Amniotic epithelial cell (primary cell): Measurements from ENCODE around the gene C12orf57.

Experiments used
- DNase-seq: peaks from one replicate; pipeline ENCODE4 v3.0.0-alpha.2; 2010; ENCODE audit warnings: low read depth

Gene C12orf57

GRCh38 chr12:6953442-6954315 lies 9.9 kb downstream of the C12orf57 start:
- DNase-seq, result no peak

- DNase-seq, result no peak
Observed at GRCh38 chr12:6954316-6955107, 10.7 kb downstream of the C12orf57 start.

DNA sequence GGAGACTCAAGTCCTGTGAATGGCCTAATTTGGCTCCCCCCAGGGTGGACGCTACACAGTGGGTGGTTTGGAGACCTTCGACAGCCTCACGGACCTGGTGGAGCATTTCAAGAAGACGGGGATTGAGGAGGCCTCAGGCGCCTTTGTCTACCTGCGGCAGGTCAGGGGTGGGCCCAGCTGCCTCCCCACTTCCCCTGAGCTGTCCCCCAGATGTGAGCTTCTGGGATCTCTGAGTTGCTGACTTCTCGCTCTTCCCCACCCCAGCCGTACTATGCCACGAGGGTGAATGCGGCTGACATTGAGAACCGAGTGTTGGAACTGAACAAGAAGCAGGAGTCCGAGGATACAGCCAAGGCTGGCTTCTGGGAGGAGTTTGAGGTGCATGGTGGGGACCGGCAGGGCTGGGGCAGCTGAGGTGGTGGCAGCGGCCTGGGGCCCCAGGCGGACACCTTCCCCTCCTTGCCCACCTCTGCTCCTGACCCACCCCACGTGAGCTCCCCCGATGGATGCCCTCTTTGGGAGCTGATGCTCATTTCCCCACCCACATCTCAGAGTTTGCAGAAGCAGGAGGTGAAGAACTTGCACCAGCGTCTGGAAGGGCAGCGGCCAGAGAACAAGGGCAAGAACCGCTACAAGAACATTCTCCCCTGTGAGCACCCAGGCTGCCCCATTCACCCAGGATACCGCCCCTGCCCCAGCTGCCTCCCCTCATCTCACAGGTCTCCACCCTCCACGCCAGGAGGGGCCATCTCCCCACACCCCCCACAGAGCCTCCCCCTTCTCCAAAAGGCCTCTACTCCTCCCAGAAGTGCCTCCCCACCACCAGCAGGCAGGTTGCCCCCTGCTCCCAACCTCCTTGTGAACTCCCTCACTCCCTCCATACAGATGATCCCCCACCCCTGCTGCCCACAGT lies 11.5 kb downstream of the C12orf57 start:
- no peak for DNase-seq

DNA sequence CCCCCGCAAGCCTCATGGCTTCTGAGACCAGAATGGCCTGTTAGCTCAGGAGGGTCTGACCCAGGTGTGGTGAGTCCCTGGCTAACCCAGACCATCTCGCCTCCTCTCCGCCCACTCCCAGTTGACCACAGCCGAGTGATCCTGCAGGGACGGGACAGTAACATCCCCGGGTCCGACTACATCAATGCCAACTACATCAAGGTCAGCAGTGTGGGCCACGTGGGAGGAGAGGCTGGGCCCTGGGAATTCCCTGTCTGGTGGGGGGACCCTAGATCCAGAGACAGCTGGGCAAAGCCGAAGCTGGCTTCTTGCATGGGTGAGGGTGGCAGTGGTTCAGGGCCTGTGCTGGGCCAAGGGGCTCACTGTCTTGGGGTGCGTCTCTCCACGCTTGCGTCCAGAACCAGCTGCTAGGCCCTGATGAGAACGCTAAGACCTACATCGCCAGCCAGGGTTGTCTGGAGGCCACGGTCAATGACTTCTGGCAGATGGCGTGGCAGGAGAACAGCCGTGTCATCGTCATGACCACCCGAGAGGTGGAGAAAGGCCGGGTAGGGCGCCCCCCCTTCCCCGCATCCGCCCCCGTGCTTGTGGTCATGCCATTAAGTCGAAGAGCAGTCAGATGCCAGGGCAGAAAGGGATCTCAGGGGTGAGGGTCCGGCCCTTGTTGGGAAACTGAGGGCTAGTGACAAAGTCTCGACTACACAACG lies 12.4 kb downstream of the C12orf57 start:
- no peak for DNase-seq

GRCh38 chr12:6957151-6957701 lies 13.4 kb downstream of the C12orf57 start:
- no peak for DNase-seq

DNA sequence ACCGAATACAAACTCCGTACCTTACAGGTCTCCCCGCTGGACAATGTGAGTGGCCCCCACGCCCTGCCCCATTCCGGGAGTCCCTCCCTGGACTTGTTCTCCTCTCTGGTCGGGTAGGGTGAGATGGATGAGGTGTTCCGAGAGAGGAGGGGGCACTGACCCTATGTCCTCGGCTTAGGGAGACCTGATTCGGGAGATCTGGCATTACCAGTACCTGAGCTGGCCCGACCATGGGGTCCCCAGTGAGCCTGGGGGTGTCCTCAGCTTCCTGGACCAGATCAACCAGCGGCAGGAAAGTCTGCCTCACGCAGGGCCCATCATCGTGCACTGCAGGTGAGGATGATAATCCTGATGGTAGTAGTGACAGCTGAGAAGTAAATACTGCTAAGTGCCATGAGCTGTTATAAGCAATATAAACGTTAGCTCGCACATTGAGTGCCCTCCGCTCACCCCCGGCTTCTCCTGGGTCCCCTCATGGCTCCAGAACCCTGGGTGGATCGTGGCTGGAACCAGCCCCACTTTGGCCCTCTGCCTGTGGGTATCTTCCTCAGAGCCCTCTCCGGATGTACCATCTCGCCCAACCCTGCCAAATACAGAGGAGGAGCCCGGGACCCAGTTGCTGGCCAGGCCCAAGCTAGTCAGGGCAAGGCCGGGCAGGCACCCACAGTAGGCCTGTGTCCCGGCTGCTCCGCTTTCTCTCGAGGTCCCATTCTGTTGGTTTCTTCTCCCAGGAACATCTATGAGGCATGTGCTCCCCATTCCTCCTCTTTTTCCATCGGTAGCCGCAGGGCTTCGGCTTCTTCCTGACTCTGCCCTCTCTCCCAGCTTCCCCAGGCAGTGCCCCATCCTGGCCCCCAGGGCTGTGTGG lies 14.2 kb downstream of the C12orf57 start:
- no peak for DNase-seq

- DNase-seq, result no peak
Observed at GRCh38 chr12:6958609-6959057, 14.8 kb downstream of the C12orf57 start.

DNA sequence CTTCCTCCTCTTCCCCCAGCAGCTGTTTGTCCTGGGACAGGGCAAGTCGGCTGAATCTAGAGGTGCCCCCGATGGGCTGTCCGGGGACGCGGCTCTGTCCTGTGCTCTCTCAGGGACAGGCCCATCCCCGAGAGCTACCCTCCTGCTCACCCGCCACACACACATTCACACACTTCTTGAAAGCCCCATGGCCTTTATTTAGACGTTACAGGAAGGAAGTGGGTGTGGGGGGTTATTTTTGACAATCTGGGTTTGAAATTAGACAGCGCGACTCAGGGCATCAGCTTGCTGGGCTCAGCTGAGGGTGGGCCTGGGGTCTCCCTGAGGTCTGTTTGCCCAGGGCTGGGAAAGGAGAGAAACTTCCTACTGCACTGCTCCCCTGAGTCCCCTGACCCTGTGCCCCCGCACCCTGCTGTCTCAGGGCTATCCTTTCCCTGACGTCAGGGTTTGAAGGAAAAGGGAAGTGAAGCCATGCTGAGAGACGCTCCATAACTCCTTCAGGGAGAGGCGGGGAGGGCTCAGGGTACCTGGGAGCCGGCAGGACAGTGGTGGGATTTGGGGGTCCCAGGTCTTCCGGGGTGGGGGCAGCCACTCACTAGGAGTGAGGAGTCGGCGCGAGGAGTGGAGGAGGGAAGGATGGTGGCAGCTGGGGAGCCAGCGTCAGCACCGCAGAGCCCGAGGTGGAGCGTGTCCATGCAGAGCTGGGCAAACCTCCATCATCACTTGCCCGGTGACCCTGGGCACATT lies 15.4 kb downstream of the C12orf57 start:
- DNase-seq, result no peak

- no peak for DNase-seq
Observed at GRCh38 chr12:6959805-6960592, 16.2 kb downstream of the C12orf57 start.

- peak; percentile 47 for DNase-seq
Observed at GRCh38 chr12:6960593-6961277, 16.9 kb downstream of the C12orf57 start.

DNA sequence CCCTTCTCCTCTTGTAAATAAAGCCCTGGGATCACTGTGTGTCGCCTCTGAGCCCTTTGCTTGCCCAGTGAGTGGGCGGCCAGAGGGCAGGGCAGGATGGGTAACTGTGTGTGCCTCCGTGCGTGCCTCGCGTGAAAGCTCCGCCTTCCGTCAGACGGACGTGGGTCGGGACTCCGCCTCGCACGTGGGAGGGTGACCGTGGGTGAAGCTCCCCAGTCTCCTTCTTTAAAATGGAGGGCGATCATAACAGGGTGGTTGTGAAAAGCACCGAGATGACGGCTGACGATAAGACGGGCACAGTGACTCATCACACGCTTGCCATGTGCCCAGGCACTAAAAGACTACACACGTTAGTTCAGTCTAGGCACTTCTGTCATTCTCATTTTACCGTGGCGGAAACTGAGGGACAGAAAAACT lies 17.5 kb downstream of the C12orf57 start:
- peak; percentile 84 for DNase-seq

- DNase-seq, result peak; percentile 72
Observed at GRCh38 chr12:6961695-6962284, 18.0 kb downstream of the C12orf57 start.

DNA sequence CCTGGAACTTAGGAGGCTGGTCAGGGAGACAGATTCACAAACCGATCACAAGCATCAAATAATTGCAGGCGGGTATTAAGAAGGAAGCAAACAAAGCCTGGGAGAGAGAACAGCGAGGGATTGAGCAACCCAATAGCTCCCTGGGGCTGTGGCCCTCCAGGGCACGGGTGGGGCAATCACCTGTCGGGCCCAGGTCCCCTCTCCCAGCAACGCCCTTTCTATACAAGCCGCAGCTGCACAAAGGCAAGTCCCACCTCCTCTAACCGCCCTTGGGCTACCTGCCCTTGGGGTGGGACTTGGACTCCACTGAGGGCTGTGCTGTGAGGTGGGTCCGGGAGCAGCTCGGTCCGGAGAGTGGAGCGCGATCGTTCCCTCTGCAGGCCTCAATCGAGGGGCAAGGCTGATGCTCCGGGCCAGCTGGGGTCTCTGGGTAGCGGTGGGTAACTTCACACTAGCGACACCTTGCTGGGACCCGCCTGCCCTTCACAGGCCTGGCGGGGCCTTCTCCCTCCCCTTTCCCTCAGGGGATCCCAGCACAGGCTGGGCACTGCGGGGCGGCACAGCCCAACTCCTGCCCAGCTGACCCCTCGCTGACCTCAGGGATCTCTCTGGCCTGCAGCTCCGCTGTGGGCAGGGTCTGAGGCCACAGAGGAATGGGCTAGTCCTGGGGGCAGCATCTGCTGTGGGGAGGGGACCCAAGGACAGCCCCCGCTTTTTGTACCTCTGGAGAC lies 18.6 kb downstream of the C12orf57 start:
- no peak for DNase-seq

DNA sequence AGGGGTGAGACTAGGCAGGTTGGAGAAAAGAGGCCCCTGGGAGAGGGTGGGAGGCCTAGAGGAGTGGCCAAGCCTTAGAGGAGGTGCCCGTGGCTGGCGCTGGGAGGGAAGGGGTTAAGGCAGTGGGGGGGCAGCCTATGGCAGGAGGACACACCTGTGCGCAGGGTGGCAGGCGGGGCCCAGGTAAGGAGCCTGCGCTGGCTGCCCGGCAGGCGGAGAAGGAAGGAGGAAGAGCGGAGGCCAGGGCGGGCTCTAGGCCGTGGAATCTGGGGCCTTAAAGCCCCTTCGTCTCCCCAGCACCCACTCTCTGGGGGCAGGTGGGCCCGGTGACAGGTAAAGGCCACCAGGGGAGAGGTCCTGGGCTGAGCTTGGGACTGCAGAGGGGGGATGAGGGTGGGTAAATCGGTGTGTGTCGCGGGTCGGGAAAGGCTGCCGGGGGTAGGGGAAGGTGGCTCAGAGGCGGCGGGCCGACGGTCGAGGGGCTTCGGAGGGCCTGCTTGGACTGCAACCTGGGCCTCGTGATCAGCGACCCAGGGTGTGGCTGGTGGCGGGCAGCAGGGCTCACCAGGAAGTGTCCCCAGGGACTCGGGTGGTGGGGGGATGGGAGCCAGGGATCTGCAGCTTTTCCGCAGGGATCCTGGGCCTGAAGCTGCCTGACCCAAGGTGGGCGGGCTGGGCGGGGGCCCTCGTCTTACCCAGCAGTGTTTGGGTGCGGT lies 19.4 kb downstream of the C12orf57 start:
- DNase-seq, result no peak

DNA sequence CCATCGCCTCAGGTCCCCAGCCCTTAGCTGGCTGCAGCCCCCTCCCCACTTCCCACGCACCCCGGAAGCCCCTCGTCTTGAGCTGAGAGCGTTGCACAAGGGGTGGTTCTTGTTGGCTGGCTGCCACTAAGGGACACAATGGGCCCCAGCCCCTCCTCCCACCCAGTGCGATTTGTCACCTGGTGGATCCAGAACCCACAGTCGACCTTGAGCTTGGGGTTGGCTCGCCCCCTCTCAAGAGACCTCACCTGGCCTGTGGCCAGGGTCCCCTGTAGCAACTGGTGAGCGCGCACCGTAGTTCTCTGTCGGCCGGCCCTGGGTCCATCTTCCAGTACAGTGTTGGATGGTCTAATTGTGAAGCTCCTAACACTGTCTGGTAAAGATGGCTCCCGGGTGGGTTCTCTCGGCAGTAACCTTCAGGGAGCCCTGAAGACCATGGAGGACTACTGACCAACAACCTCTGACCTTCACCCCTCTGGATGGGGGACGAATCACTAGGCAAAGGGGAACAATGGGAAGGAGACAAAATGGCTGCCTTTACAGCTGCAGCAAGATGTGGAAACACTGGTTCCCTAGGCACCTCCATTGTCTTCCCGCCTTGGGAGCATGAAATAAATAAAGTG lies 20.1 kb downstream of the C12orf57 start:
- DNase-seq, result no peak

DNA sequence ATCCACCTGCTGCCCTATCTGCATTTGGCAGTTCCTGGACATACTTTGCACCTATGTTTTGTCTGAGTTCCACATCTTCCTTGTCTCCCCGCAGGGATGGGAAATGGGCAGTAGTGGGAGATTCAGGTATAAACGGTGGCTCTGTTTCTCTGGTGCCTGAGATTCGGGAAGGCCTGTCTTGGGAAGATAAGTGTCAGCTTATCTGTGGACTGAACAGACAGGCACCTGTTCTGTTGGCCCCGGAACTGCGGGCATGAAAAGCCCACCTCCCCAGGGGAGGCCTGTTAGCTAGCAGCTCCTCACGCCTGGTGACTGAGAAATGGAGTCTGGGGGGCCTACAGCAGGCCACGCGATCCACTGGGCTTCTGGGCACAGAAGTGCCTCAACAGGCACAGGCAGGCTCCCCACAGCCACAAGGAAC lies 20.8 kb downstream of the C12orf57 start:
- DNase-seq, result no peak
